ENCODE results near the gene KHK.

- no peak for TF ChIP-seq CTCF (IDR thresholded peaks at IDR 0.05; ENCODE audit: low read length)
- no peak for TF ChIP-seq EZH2 (IDR thresholded peaks at IDR 0.05; ENCODE audit: borderline replicate concordance, low read length)
Measured at GRCh38 chr2:27089111-27089954, 2.8 kb downstream of the KHK start.

Data from OCI-LY1 (cell line).